PC-3 (cell line): ENCODE results near the gene TSTD1. TPM values are rescaled to one million over a fixed set of nuclear protein-coding genes. Genes with fewer than 3 reads are reported as not detected.
"Not testable (repeated sequence)": the region's sequence is repeated elsewhere in the genome, so short reads cannot be mapped to it uniquely, and the experiment has no call there.

Source experiments
- ATAC-seq: fragments of 200-7000 bp; cut with Tn5 transposase; 2 replicates; pipeline ENCODE4 v1.9.1; 2020; ENCODE audit warnings: mild to moderate bottlenecking, moderate library complexity
- BruUV-seq: library from RNA; stranded (reverse); fragments of 400-500 nt; replicated peaks from 2 replicates; lab custom pipeline; 2021; lab: Mats Ljungman, UMichigan
- CTCF ChIA-PET: fragments of 300-600 bp; sonication (Branson Sonifier 250); formaldehyde crosslinking; loops from one replicate; lab custom pipeline; 2022; ENCODE audit warnings: antibody characterized with exemption; lab: Charles Lee
- POLR2A ChIA-PET: fragments of 300-600 bp; sonication (Branson Sonifier 250); formaldehyde crosslinking; loops from one replicate; lab custom pipeline; 2022; ENCODE audit warnings: antibody characterized with exemption; ENCODE audit not compliant: unreplicated experiment; lab: Charles Lee
- DNase-seq: peaks from one replicate; pipeline ENCODE4 v3.0.0-alpha.2; 2015
- H2AFZ ChIP-seq: fragments of 300-600 bp; sonication (generic); 2 replicates; pipeline ENCODE4 v1.6.0; 2016; ENCODE audit warnings: antibody characterized with exemption, low read length
- H3F3A ChIP-seq: fragments of 300-600 bp; sonication (generic); one replicate; pipeline ENCODE4 v1.6.0; 2017; ENCODE audit warnings: antibody characterized with exemption, low read length, control low read depth, mild to moderate bottlenecking; ENCODE audit not compliant: unreplicated experiment
- H3K27ac ChIP-seq: fragments of 300-600 bp; sonication (generic); 2 replicates; pipeline ENCODE4 v1.5.1; 2016; ENCODE audit warnings: mild to moderate bottlenecking, low read length
- H3K27me3 ChIP-seq: fragments of 300-600 bp; sonication (generic); 2 replicates; pipeline ENCODE4 v1.6.1; 2016; ENCODE audit warnings: low read length, mixed read lengths
- H3K36me3 ChIP-seq: fragments of 300-600 bp; sonication (generic); 2 replicates; pipeline ENCODE4 v1.6.1; 2016; ENCODE audit warnings: low read depth, mixed run types, low read length, mixed read lengths
- H3K4me1 ChIP-seq: fragments of 300-600 bp; sonication (generic); 2 replicates; pipeline ENCODE4 v1.5.1; 2016; ENCODE audit warnings: low read length; ENCODE audit not compliant: insufficient read depth
- H3K4me2 ChIP-seq: fragments of 300-600 bp; sonication (generic); 2 replicates; pipeline ENCODE4 v1.6.0; 2016; ENCODE audit warnings: low read length
- H3K4me3 ChIP-seq: fragments of 300-600 bp; sonication (generic); 2 replicates; pipeline ENCODE4 v1.5.1; 2016; ENCODE audit warnings: mild to moderate bottlenecking, low read length, mixed read lengths
- H3K79me2 ChIP-seq: fragments of 300-600 bp; sonication (generic); 2 replicates; pipeline ENCODE4 v1.6.1; 2017; ENCODE audit warnings: low read length, mixed read lengths
- H3K9ac ChIP-seq: fragments of 300-600 bp; sonication (generic); 2 replicates; pipeline ENCODE4 v1.6.0; 2016; ENCODE audit warnings: mild to moderate bottlenecking, low read length
- H3K9me2 ChIP-seq: fragments of 300-600 bp; sonication (generic); replicated peaks from 2 replicates; pipeline ENCODE4 v1.6.1; 2016; ENCODE audit warnings: mixed run types, low read length, mixed read lengths
- H3K9me3 ChIP-seq: fragments of 300-600 bp; sonication (generic); 2 replicates; pipeline ENCODE4 v1.6.1; 2016; ENCODE audit warnings: low read length, mixed read lengths
- H4K20me1 ChIP-seq: fragments of 300-600 bp; sonication (generic); 2 replicates; pipeline ENCODE4 v1.6.1; 2016; ENCODE audit warnings: low read length, mixed read lengths
- CTCF ChIP-seq: fragments of 300-600 bp; sonication (generic); conservative IDR thresholded peaks from 2 replicates; pipeline ENCODE4 v1.5.1; 2017; ENCODE audit warnings: antibody characterized with exemption, low read depth, mild to moderate bottlenecking, low read length
- EZH2 ChIP-seq: fragments of 300-600 bp; sonication (generic); IDR thresholded peaks from one replicate; pipeline ENCODE4 v1.6.1; 2017; ENCODE audit warnings: antibody characterized with exemption, mild to moderate bottlenecking, low read length; ENCODE audit not compliant: unreplicated experiment
- EZH2phosphoT487 ChIP-seq: fragments of 300-600 bp; sonication (generic); IDR thresholded peaks from 2 replicates; pipeline ENCODE4 v1.6.1; 2018; ENCODE audit warnings: mild to moderate bottlenecking, antibody characterized with exemption, low read length, borderline replicate concordance
- intact Hi-C: fragments of 100-400 bp; cut with micrococcal nuclease; formaldehyde crosslinking; loops from 2 replicates; pipeline ENCODE4 v1.9.0; 2023
- total RNA-seq: library from RNA; depleted of rRNA; stranded (reverse); fragments of >200 nt; gene quantifications from 2 replicates; pipeline ENCODE4 v1.2.3, GENCODE V29; 2014; rRNA removed

Gene TSTD1
- total RNA-seq, 1 experiment from 2014 or later, result 16.5 TPM

DNA sequence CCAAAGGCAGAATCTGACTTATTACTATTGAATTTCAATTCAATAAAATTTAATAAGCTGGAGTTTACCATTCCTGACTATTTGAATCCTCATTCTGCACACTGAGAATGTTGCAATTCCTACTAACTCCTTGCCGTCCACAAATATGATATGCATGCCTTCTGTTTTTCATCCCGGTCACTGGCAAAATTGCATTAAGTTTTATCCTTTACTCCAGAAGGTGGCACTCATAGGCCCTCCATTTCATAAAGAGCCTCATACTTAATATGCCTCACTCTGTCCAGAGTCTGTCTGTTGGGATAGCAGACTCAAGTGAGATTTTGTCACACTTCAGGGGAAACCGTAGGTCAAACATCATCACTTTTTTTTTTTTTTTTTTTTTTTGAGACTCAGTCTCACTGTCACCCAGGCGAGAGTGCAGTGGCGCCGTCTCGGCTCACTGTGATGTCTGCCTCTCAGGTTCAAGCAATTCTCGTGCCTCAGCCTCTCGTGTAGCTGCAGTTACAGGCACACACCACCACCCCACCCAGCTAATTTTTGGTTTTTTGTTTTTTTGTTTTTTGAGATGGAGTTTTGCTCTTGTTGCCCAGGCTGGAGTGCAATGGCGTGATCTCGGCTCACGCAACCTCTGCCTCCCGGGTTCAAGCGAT is 45.1 kb downstream of the TSTD1 start:
- no TSS peak for BruUV-seq
- peak; percentile 78 for DNase-seq

GRCh38 chr1:160992036-160992435 is 46.7 kb downstream of the TSTD1 start:
- Histone ChIP-seq H3K4me1 (peaks cover 35% of the 10 kb centered on the region), H3F3A (peaks cover 15% of the 10 kb centered on the region)
- CTCF ChIA-PET, result interaction anchor here (0.7 kb wide), 1 partner anchor 20 kb away, joined by 3 read pairs; no protein-coding TSS in a partner anchor
- POLR2A ChIA-PET, H3K9me3 ChIP-seq, H3K36me3 ChIP-seq, H2AFZ ChIP-seq, H3K4me2 ChIP-seq, H3K9ac ChIP-seq, ATAC-seq, DNase-seq, H3K79me2 ChIP-seq, H3K9me2 ChIP-seq, BruUV-seq, H3K27ac ChIP-seq, H3K27me3 ChIP-seq, H3K4me3 ChIP-seq, intact Hi-C loops, H4K20me1 ChIP-seq: not testable (repeated sequence)

More for the DNA sequence above, 45.1 kb downstream of the TSTD1 start:
- TF ChIP-seq CTCF (peak; percentile 70), EZH2 (no peak), EZH2phosphoT487 (no peak)
- Histone ChIP-seq H3K9me2 (no peaks in the 10 kb centered on the region), H3K79me2 (no peaks in the 10 kb centered on the region), H3K36me3 (peaks cover 16% of the 10 kb centered on the region; the same call in 1 of the 2 replicates), H3K9me3 (no peaks in the 10 kb centered on the region), H3K27me3 (no peaks in the 10 kb centered on the region), H3K9ac (no peak overlapping the region), H3K4me3 (no peak overlapping the region), H3K4me1 (peaks cover 42% of the 10 kb centered on the region), H3K4me2 (no peak overlapping the region), H3K27ac (no peak overlapping the region), H3F3A (peaks cover 18% of the 10 kb centered on the region), H4K20me1 (no peaks in the 10 kb centered on the region), H2AFZ (no peak overlapping the region)
- ChIA-PET POLR2A (no interaction called here), CTCF (interaction anchor here (0.7 kb wide), 1 partner anchor 41 kb away, joined by 5 read pairs; no protein-coding TSS in a partner anchor)
- ATAC-seq, result peak; percentile 41
- intact Hi-C loops, result loop anchor here (1.0 kb wide), 3 partner anchors 52 to 147 kb away; partner anchors contain the start of gene USF1

Other genes starting within 250 kb of the TSTD1 start
- not detected in 2 replicates for gene LY9, start 242.8 kb downstream of the TSTD1 start, total RNA-seq
- gene CD244, start 176.1 kb downstream of the TSTD1 start, total RNA-seq, result not detected in 2 replicates
- not detected in 2 replicates for gene ITLN1, start 153.8 kb downstream of the TSTD1 start, total RNA-seq
- gene ITLN2, start 84.2 kb downstream of the TSTD1 start, total RNA-seq, result not detected in 2 replicates
- 69.2 and 81.5 TPM in 2 replicates for gene F11R, start 17.8 kb downstream of the TSTD1 start, total RNA-seq
- gene USF1, start 7.0 kb upstream of the TSTD1 start, total RNA-seq, result 111 and 113 TPM in 2 replicates
- gene ARHGAP30, start 30.9 kb upstream of the TSTD1 start, total RNA-seq, result 0.12 and 0.55 TPM in 2 replicates
- 6.8 and 7.0 TPM in 2 replicates for gene NECTIN4, start 50.6 kb upstream of the TSTD1 start, total RNA-seq
- 3.2 and 3.3 TPM in 2 replicates for gene KLHDC9, start 59.4 kb upstream of the TSTD1 start, total RNA-seq
- gene PFDN2, start 79.1 kb upstream of the TSTD1 start, total RNA-seq, result 174 and 197 TPM in 2 replicates
- gene NIT1, start 79.1 kb upstream of the TSTD1 start, total RNA-seq, result 18.1 and 27.0 TPM in 2 replicates
- gene DEDD, start 93.7 kb upstream of the TSTD1 start, total RNA-seq, result 23.4 and 39.2 TPM in 2 replicates
- 84.6 and 113 TPM in 2 replicates for gene UFC1, start 115.0 kb upstream of the TSTD1 start, total RNA-seq
- gene USP21, start 120.5 kb upstream of the TSTD1 start, total RNA-seq, result 20.6 and 24.4 TPM in 2 replicates
- 21.8 and 22.9 TPM in 2 replicates for gene PPOX, start 127.5 kb upstream of the TSTD1 start, total RNA-seq
- gene B4GALT3, start 138.5 kb upstream of the TSTD1 start, total RNA-seq, result 76.9 and 85.4 TPM in 2 replicates
- 0.52 TPM in 1 of 2 replicates, not detected in the other for gene ADAMTS4, start 160.1 kb upstream of the TSTD1 start, total RNA-seq
- gene NDUFS2, start 163.4 kb upstream of the TSTD1 start, total RNA-seq, result 168 TPM in 2 replicates
- gene FCER1G, start 176.3 kb upstream of the TSTD1 start, total RNA-seq, result not detected in 2 replicates
- not detected in 2 replicates for gene APOA2, start 184.7 kb upstream of the TSTD1 start, total RNA-seq
- gene TOMM40L, start 187.1 kb upstream of the TSTD1 start, total RNA-seq, result 23.2 and 26.1 TPM in 2 replicates
- gene NR1I3, start 199.2 kb upstream of the TSTD1 start, total RNA-seq, result not detected in 2 replicates
- 0.07 TPM in 1 of 2 replicates, not detected in the other for gene PCP4L1, start 219.8 kb upstream of the TSTD1 start, total RNA-seq